ENCODE results near the gene NPB.

- TF ChIP-seq, protein P1, sequence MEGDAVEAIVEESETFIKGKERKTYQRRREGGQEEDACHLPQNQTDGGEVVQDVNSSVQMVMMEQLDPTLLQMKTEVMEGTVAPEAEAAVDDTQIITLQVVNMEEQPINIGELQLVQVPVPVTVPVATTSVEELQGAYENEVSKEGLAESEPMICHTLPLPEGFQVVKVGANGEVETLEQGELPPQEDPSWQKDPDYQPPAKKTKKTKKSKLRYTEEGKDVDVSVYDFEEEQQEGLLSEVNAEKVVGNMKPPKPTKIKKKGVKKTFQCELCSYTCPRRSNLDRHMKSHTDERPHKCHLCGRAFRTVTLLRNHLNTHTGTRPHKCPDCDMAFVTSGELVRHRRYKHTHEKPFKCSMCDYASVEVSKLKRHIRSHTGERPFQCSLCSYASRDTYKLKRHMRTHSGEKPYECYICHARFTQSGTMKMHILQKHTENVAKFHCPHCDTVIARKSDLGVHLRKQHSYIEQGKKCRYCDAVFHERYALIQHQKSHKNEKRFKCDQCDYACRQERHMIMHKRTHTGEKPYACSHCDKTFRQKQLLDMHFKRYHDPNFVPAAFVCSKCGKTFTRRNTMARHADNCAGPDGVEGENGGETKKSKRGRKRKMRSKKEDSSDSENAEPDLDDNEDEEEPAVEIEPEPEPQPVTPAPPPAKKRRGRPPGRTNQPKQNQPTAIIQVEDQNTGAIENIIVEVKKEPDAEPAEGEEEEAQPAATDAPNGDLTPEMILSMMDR (IDR thresholded peaks at IDR 0.05; ENCODE audit: poor library complexity, severe bottlenecking), result no peak
- TF ChIP-seq, protein P2, sequence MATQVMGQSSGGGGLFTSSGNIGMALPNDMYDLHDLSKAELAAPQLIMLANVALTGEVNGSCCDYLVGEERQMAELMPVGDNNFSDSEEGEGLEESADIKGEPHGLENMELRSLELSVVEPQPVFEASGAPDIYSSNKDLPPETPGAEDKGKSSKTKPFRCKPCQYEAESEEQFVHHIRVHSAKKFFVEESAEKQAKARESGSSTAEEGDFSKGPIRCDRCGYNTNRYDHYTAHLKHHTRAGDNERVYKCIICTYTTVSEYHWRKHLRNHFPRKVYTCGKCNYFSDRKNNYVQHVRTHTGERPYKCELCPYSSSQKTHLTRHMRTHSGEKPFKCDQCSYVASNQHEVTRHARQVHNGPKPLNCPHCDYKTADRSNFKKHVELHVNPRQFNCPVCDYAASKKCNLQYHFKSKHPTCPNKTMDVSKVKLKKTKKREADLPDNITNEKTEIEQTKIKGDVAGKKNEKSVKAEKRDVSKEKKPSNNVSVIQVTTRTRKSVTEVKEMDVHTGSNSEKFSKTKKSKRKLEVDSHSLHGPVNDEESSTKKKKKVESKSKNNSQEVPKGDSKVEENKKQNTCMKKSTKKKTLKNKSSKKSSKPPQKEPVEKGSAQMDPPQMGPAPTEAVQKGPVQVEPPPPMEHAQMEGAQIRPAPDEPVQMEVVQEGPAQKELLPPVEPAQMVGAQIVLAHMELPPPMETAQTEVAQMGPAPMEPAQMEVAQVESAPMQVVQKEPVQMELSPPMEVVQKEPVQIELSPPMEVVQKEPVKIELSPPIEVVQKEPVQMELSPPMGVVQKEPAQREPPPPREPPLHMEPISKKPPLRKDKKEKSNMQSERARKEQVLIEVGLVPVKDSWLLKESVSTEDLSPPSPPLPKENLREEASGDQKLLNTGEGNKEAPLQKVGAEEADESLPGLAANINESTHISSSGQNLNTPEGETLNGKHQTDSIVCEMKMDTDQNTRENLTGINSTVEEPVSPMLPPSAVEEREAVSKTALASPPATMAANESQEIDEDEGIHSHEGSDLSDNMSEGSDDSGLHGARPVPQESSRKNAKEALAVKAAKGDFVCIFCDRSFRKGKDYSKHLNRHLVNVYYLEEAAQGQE (IDR thresholded peaks at IDR 0.05; ENCODE audit: borderline replicate concordance), result no peak
- no peak for TF ChIP-seq POLR2AphosphoS5 (IDR thresholded peaks at IDR 0.05)
- TF ChIP-seq RAD21 (conservative IDR thresholded peaks at IDR 0.05), result no peak
- no peak for TF ChIP-seq TAF1 (IDR thresholded peaks at IDR 0.05; ENCODE audit: low read depth)
- TF ChIP-seq SMC3 (conservative IDR thresholded peaks at IDR 0.05; ENCODE audit: poor library complexity), result no peak
- TF ChIP-seq MXI1 (conservative IDR thresholded peaks at IDR 0.05; ENCODE audit: poor library complexity, severe bottlenecking), result no peak
- no peak for TF ChIP-seq EZH2 (IDR thresholded peaks at IDR 0.05; ENCODE audit: borderline replicate concordance, insufficient read depth, low read length, poor library complexity, severe bottlenecking)
- no peak for TF ChIP-seq EP300 (conservative IDR thresholded peaks at IDR 0.05; ENCODE audit: poor library complexity, severe bottlenecking)
Measured at GRCh38 chr17:81934098-81934757, 32.2 kb downstream of the NPB start.
